Measurements from ENCODE around the gene HNRNPL. TPM values are rescaled to one million over a fixed set of nuclear protein-coding genes. Genes with fewer than 3 reads are reported as not detected.

HNRNPL gene
- total RNA-seq, 1 experiment from 2014 or later, result 710 TPM

GRCh38 chr19:38837656-38838121 is 12.1 kb downstream of the HNRNPL start:
- WGBS (ENCODE audit: extremely low coverage, insufficient read length, low lambda C conversion rate), result no CpG with 5 or more reads among the region's 7 CpGs
- Mint-ChIP-seq H3K4me1 (no peaks in the 10 kb centered on the region), H3K36me3 (ENCODE audit: insufficient read depth in 1 of 3, low read depth in 3 of 3) (peaks cover 63 to 85% (median 68%) of the 10 kb centered on the region in 3 experiments), H3K4me3 (no peak overlapping the region), H3K27me3 (ENCODE audit: low read depth) (no peaks in the 10 kb centered on the region), H3K27ac (no peak overlapping the region; a peak in 1 of 7 replicates), H3K9me3 (no peaks in the 10 kb centered on the region; a peak in 1 of 5 replicates)
- Histone ChIP-seq H4K20me1 (ENCODE audit: control insufficient read depth, insufficient read depth, insufficient read length) (no peaks in the 10 kb centered on the region), H3K23ac (ENCODE audit: insufficient read length, low read depth, low read length) (no peak overlapping the region), H3K79me2 (ENCODE audit: insufficient read depth, low read length) (no peaks in the 10 kb centered on the region), H3K4ac (ENCODE audit: low read depth, low read length) (no peak overlapping the region), H3K56ac (ENCODE audit: insufficient read length, low read depth, low read length) (no peak overlapping the region), H3K27ac (ENCODE audit: insufficient read length, low read depth, low read length) (no peak overlapping the region), H2BK12ac (ENCODE audit: insufficient read length, low read depth, low read length) (no peak overlapping the region), H2BK5ac (ENCODE audit: insufficient read length, low read length) (no peak overlapping the region), H2AFZ (ENCODE audit: low read length) (no peak overlapping the region), H4K91ac (ENCODE audit: insufficient read length, low read depth, low read length) (no peak overlapping the region), H3T11ph (ENCODE audit: low read length) (no peak overlapping the region), H2BK120ac (ENCODE audit: low read depth, low read length, poor library complexity, severe bottlenecking) (no peak overlapping the region), H2AK5ac (ENCODE audit: insufficient read length, low read length) (no peak overlapping the region), H3K27me3 (ENCODE audit: insufficient read depth, low read length) (no peaks in the 10 kb centered on the region), H3K14ac (ENCODE audit: insufficient read depth, low read length) (no peak overlapping the region), H3K9me3 (ENCODE audit: control insufficient read depth, low read depth, low read length) (no peaks in the 10 kb centered on the region), H3K4me1 (ENCODE audit: insufficient read depth, low read length) (no peaks in the 10 kb centered on the region), H3K23me2 (ENCODE audit: insufficient read length, low read depth, low read length, poor library complexity, severe bottlenecking) (no peaks in the 10 kb centered on the region), H2BK15ac (ENCODE audit: low read depth, low read length) (no peak overlapping the region), H3K9ac (ENCODE audit: extremely low read depth, insufficient read length, low read length) (no peak overlapping the region), H3K79me1 (ENCODE audit: insufficient read depth, low read depth, low read length, poor library complexity, severe bottlenecking) (no peaks in the 10 kb centered on the region), H4K5ac (ENCODE audit: insufficient read length, low read depth, low read length) (no peak overlapping the region), H4K8ac (replicated peaks; ENCODE audit: insufficient read length, low read depth, low read length) (no peak overlapping the region), H2BK20ac (ENCODE audit: low read depth, low read length, poor library complexity, severe bottlenecking) (no peak overlapping the region), H3K18ac (ENCODE audit: insufficient read length, low read depth, low read length) (no peak overlapping the region), H3K4me2 (ENCODE audit: insufficient read depth, insufficient read length, low read length) (no peak overlapping the region)
- no peak for TF ChIP-seq CTCF (conservative IDR thresholded peaks at IDR 0.05)
- no peak for DNase-seq
